Ishikawa (cell line): ENCODE measurements around the gene NFILZ.
A peak's percentile ranks its signal among the peaks of the same experiment; 100 is the strongest.

Experiments
- CEBPB ChIP-seq: IDR thresholded peaks from 2 replicates; pipeline ENCODE4 v1.6.1; 2012
- CREB1 ChIP-seq: IDR thresholded peaks from 2 replicates; pipeline ENCODE4 v1.6.1; 2012; ENCODE audit warnings: low read depth
- EGR1 ChIP-seq: IDR thresholded peaks from 2 replicates; pipeline ENCODE4 v1.6.1; 2012
- EP300 ChIP-seq: IDR thresholded peaks from 2 replicates; pipeline ENCODE4 v1.6.1; 2012; ENCODE audit warnings: borderline replicate concordance
- FOXM1 ChIP-seq: IDR thresholded peaks from 2 replicates; pipeline ENCODE4 v1.6.1; 2012; ENCODE audit warnings: low read depth, borderline replicate concordance
- NFIC ChIP-seq: IDR thresholded peaks from 2 replicates; pipeline ENCODE4 v1.6.1; 2012
- RAD21 ChIP-seq: IDR thresholded peaks from 2 replicates; pipeline ENCODE4 v1.6.1; 2012; ENCODE audit warnings: low read depth
- TAF1 ChIP-seq: IDR thresholded peaks from 2 replicates; pipeline ENCODE4 v1.6.1; 2012; ENCODE audit warnings: low read depth, mild to moderate bottlenecking
- TCF12 ChIP-seq: IDR thresholded peaks from 2 replicates; pipeline ENCODE4 v1.6.1; 2012; ENCODE audit warnings: low read depth
- TEAD4 ChIP-seq: IDR thresholded peaks from 2 replicates; pipeline ENCODE4 v1.6.1; 2012
- YY1 ChIP-seq: IDR thresholded peaks from 2 replicates; pipeline ENCODE4 v1.6.1; 2012; ENCODE audit warnings: low read depth
- ZBTB7A ChIP-seq: IDR thresholded peaks from 2 replicates; pipeline ENCODE4 v1.6.1; 2012; ENCODE audit warnings: low read depth
- TF ChIP-seq, protein P1 (sequence below): IDR thresholded peaks from 2 replicates; pipeline ENCODE4 v1.6.1; 2012
- TF ChIP-seq, protein P2 (sequence below): IDR thresholded peaks from 2 replicates; pipeline ENCODE4 v1.6.1; 2012
- TF ChIP-seq, protein P3 (sequence below): IDR thresholded peaks from 2 replicates; pipeline ENCODE4 v1.6.1; 2012; ENCODE audit warnings: low read depth, mild to moderate bottlenecking

The NFILZ gene

GRCh38 chr19:8640402-8641004, 10.1 kb downstream of the NFILZ start:
- no peak for TF ChIP-seq EGR1
- no peak for TF ChIP-seq TAF1
- TF ChIP-seq YY1 = no peak
- TF ChIP-seq ZBTB7A = no peak
- TF ChIP-seq CREB1 = no peak
- no peak for TF ChIP-seq RAD21
- no peak for TF ChIP-seq NFIC
- TF ChIP-seq, protein P1, sequence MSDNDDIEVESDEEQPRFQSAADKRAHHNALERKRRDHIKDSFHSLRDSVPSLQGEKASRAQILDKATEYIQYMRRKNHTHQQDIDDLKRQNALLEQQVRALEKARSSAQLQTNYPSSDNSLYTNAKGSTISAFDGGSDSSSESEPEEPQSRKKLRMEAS = no peak
- TF ChIP-seq CEBPB = no peak
- no peak for TF ChIP-seq EP300
- TF ChIP-seq, protein P2, sequence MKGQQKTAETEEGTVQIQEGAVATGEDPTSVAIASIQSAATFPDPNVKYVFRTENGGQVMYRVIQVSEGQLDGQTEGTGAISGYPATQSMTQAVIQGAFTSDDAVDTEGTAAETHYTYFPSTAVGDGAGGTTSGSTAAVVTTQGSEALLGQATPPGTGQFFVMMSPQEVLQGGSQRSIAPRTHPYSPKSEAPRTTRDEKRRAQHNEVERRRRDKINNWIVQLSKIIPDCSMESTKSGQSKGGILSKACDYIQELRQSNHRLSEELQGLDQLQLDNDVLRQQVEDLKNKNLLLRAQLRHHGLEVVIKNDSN = no peak

DNA sequence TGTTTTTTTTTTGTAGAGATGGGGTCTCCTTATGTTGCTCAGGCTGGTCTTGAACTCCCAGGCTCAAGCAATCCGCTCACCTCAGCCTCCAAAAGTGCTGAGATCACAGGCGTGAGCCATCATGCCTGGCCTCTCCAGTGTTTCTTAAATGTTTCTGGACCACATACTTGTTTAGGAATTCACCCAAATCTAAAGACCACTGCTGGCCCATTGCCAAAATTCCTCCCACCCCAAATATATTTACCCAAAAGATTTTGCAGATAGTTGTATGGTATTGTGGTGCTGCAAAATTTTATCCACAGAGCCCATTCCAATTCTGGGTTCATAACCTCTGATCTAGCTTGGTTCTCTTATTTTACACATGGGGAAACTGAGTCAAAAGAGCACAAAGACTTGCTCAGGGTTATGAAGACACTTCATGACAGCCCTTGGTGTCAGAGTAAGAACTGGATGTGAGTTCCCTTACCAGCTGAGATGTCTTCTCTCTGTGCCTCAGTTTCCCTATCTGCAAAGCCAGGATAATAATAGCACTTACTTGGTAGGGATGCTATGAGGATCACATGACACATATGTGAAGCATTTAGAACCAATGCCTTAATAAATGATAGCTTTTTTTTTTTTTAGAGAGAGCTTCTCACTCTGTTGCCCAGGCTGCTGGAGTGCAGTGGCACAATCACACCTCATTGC, 10.9 kb downstream of the NFILZ start:
- no peak for TF ChIP-seq TCF12
- peak; percentile 51; the same call in 1 of the 2 replicates for TF ChIP-seq NFIC
- no peak for TF ChIP-seq EP300
- no peak for TF ChIP-seq CREB1

GRCh38 chr19:8641908-8642547, 11.6 kb downstream of the NFILZ start:
- TF ChIP-seq RAD21 (peak; percentile 59), NFIC (no peak)

DNA sequence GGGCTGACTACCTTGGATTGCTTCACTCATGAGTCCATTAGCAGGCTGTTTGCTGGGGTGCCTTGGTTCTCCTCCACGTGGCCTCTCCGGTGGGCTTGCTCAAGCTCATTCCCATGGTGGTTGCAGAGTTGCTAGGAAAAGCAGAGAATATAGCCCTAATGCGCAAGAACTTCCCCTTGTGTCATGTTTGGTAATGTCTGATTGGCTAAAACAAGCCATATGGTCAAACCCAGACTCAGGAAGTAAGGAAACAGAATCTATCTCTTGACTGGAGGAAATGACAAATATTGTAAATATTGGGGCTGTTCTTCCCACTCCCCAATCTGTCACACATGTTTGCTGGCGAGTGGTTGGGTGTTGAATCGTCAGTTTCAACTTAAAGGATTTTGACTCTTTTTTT, 12.1 kb downstream of the NFILZ start:
- no peak for TF ChIP-seq NFIC
- no peak for TF ChIP-seq TCF12
- TF ChIP-seq ZBTB7A = no peak
- TF ChIP-seq, protein P2 = no peak

GRCh38 chr19:8643860-8644653, 13.6 kb downstream of the NFILZ start:
- TF ChIP-seq, protein P2 = no peak
- no peak for TF ChIP-seq EGR1

DNA sequence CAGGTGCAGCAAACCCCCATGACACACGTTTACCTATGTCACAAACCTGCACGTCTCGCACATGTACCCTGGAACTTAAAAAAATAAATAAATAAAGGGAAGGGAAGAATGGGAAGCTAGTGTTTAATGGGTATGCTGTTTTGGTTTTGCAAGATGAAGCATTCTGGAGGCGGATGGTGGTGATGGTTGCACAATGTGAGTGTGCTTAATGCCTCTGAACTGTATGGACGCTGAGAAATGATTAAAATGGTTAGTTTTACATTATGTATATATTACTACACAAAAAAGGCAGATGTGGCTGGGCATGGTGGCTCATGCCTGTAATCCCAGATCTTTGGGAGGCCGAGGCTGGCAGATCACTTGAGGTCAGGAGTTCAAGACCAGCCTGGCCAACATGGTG, 17.8 kb downstream of the NFILZ start:
- TF ChIP-seq TCF12 (no peak), EP300 (no peak), CEBPB (no peak), YY1 (no peak), TEAD4 (no peak), CREB1 (no peak), ZBTB7A (no peak), TAF1 (no peak), FOXM1 (no peak), EGR1 (no peak), RAD21 (no peak), NFIC (no peak)
- TF ChIP-seq, protein P2 = no peak
- TF ChIP-seq, protein P1 = no peak
- TF ChIP-seq, protein P3, sequence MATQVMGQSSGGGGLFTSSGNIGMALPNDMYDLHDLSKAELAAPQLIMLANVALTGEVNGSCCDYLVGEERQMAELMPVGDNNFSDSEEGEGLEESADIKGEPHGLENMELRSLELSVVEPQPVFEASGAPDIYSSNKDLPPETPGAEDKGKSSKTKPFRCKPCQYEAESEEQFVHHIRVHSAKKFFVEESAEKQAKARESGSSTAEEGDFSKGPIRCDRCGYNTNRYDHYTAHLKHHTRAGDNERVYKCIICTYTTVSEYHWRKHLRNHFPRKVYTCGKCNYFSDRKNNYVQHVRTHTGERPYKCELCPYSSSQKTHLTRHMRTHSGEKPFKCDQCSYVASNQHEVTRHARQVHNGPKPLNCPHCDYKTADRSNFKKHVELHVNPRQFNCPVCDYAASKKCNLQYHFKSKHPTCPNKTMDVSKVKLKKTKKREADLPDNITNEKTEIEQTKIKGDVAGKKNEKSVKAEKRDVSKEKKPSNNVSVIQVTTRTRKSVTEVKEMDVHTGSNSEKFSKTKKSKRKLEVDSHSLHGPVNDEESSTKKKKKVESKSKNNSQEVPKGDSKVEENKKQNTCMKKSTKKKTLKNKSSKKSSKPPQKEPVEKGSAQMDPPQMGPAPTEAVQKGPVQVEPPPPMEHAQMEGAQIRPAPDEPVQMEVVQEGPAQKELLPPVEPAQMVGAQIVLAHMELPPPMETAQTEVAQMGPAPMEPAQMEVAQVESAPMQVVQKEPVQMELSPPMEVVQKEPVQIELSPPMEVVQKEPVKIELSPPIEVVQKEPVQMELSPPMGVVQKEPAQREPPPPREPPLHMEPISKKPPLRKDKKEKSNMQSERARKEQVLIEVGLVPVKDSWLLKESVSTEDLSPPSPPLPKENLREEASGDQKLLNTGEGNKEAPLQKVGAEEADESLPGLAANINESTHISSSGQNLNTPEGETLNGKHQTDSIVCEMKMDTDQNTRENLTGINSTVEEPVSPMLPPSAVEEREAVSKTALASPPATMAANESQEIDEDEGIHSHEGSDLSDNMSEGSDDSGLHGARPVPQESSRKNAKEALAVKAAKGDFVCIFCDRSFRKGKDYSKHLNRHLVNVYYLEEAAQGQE = no peak
